ENCODE data around the gene ADAM10. TPM values are rescaled to one million over a fixed set of nuclear protein-coding genes. Genes with fewer than 3 reads are reported as not detected.

The ADAM10 gene
- polyA plus RNA-seq, 3 donors: 66.0 to 269 (median 149) TPM

DNA sequence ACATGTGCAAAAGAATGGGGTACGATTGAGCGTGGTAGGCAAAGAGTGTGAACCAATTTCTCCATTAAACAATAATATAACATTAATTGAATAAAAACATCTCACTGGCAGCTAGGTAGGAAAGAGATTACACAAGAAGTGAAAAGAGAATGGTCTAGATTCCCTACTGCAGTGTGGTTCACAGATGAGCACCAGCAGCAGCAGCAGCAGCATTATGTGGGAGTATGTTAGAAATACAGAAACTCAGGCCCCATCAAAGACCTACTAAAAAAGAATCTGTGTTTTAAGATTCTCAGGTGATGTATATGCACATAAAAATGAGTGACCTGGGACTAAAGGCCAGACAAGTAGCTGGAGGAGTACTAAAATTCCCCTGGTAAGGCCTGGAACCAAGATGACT, 118.2 kb downstream of the ADAM10 start:
- no peak overlapping the region for H2AFZ ChIP-seq (ENCODE audit: insufficient read depth, low read depth, low read length, poor library complexity, severe bottlenecking)
- H3K27ac ChIP-seq (ENCODE audit: low read depth in 1 of 2, low read length in 2 of 2): no peak overlapping the region
- TF ChIP-seq, protein P1, sequence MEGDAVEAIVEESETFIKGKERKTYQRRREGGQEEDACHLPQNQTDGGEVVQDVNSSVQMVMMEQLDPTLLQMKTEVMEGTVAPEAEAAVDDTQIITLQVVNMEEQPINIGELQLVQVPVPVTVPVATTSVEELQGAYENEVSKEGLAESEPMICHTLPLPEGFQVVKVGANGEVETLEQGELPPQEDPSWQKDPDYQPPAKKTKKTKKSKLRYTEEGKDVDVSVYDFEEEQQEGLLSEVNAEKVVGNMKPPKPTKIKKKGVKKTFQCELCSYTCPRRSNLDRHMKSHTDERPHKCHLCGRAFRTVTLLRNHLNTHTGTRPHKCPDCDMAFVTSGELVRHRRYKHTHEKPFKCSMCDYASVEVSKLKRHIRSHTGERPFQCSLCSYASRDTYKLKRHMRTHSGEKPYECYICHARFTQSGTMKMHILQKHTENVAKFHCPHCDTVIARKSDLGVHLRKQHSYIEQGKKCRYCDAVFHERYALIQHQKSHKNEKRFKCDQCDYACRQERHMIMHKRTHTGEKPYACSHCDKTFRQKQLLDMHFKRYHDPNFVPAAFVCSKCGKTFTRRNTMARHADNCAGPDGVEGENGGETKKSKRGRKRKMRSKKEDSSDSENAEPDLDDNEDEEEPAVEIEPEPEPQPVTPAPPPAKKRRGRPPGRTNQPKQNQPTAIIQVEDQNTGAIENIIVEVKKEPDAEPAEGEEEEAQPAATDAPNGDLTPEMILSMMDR (IDR thresholded peaks at IDR 0.05): no peak
- peaks cover 8 to 18% of the 10 kb centered on the region in 2 donors for H3K4me1 ChIP-seq (ENCODE audit: control insufficient read depth in 1 of 2, insufficient read depth in 2 of 2, low read length in 2 of 2)
- peaks cover 10% of the 10 kb centered on the region for H3K79me2 ChIP-seq (ENCODE audit: insufficient read depth, low read length)
- peaks cover 0 to 2% (median 0%) of the 10 kb centered on the region in 3 donors for H3K27me3 Mint-ChIP-seq (ENCODE audit: low read depth in 3 of 3)
- H3K4me3 Mint-ChIP-seq: no peak overlapping the region
- peak overlapping the region in 1 of 7 donors; percentile 67 for H3K27ac Mint-ChIP-seq
- intact Hi-C loops (cut with micrococcal nuclease): no loop called here
- H3K4me1 Mint-ChIP-seq: peaks cover 20% of the 10 kb centered on the region
- no peaks in the 10 kb centered on the region for H3K9me3 Mint-ChIP-seq
- H3K4me3 ChIP-seq (replicated peaks in 1 of 3; ENCODE audit: low read depth in 2 of 3, low read length in 3 of 3): no peak overlapping the region
- H3K9ac ChIP-seq (ENCODE audit: insufficient read depth, low read length, poor library complexity, severe bottlenecking): no peak overlapping the region
- no peaks in the 10 kb centered on the region for H3K27me3 ChIP-seq (ENCODE audit: control insufficient read depth in 2 of 2, insufficient read depth in 2 of 2, low read length in 2 of 2)
- no peaks in the 10 kb centered on the region for H3K9me3 ChIP-seq (replicated peaks in 1 of 2; ENCODE audit: control insufficient read depth in 1 of 2, insufficient read depth in 1 of 2, low read length in 2 of 2)
- no peak for DNase-seq
- H3K36me3 ChIP-seq (replicated peaks in 1 of 2; ENCODE audit: control insufficient read depth in 1 of 2, insufficient read depth in 2 of 2, low read length in 2 of 2): peaks cover 42 to 65% of the 10 kb centered on the region in 2 donors
- peaks cover 9% of the 10 kb centered on the region for H4K20me1 ChIP-seq (ENCODE audit: insufficient read depth, low read length)
- peaks cover 52 to 63% of the 10 kb centered on the region in 2 donors for H3K36me3 Mint-ChIP-seq
- H3K4me2 ChIP-seq (replicated peaks; ENCODE audit: extremely low read depth, low read length, poor library complexity, severe bottlenecking): no peak overlapping the region
- WGBS (ENCODE audit: insufficient coverage): no CpG with 5 or more reads among the region's 2 CpGs

DNA sequence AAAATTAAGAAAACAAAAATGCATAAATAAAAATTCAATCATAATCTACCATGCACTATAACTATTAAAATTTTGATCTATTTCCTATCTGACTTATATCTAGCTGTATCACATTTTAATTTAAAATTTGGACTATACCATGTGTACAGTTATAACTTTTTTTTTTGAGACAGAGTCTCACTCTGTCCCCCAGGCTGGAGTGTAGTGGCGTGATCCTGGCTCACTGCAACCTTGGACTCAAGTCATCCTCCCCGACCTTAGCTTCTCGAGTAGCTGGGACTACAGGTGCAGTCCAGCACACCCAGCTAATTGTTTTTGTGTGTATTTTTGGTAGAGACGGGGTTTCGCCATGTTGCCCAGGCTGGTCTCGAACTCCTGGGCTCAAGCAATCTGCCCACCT, 119.9 kb downstream of the ADAM10 start:
- Mint-ChIP-seq H3K27me3 (ENCODE audit: low read depth in 3 of 3) (peaks cover 0 to 2% (median 0%) of the 10 kb centered on the region in 3 donors), H3K4me1 (peaks cover 20% of the 10 kb centered on the region), H3K4me3 (no peak overlapping the region), H3K27ac (peak overlapping the region in 4 of 7 donors; percentile 45 to 96 (median 66)), H3K36me3 (peaks cover 61 to 68% of the 10 kb centered on the region in 2 donors), H3K9me3 (no peaks in the 10 kb centered on the region)
- Histone ChIP-seq H3K36me3 (replicated peaks in 1 of 2; ENCODE audit: control insufficient read depth in 1 of 2, insufficient read depth in 2 of 2, low read length in 2 of 2) (peaks cover 49 to 78% of the 10 kb centered on the region in 2 donors), H4K20me1 (ENCODE audit: insufficient read depth, low read length) (peaks cover 9% of the 10 kb centered on the region), H3K79me2 (ENCODE audit: insufficient read depth, low read length) (peaks cover 10% of the 10 kb centered on the region), H3K4me2 (replicated peaks; ENCODE audit: extremely low read depth, low read length, poor library complexity, severe bottlenecking) (no peak overlapping the region), H2AFZ (ENCODE audit: insufficient read depth, low read depth, low read length, poor library complexity, severe bottlenecking) (no peak overlapping the region), H3K27me3 (ENCODE audit: control insufficient read depth in 2 of 2, insufficient read depth in 2 of 2, low read length in 2 of 2) (no peaks in the 10 kb centered on the region), H3K9ac (ENCODE audit: insufficient read depth, low read length, poor library complexity, severe bottlenecking) (no peak overlapping the region), H3K4me1 (ENCODE audit: control insufficient read depth in 1 of 2, insufficient read depth in 2 of 2, low read length in 2 of 2) (peaks cover 8 to 18% of the 10 kb centered on the region in 2 donors), H3K9me3 (replicated peaks in 1 of 2; ENCODE audit: control insufficient read depth in 1 of 2, insufficient read depth in 1 of 2, low read length in 2 of 2) (no peaks in the 10 kb centered on the region), H3K4me3 (replicated peaks in 1 of 3; ENCODE audit: low read depth in 2 of 3, low read length in 3 of 3) (no peak overlapping the region), H3K27ac (ENCODE audit: low read depth in 1 of 2, low read length in 2 of 2) (peak overlapping the region in 1 of 2 donors; percentile 80)
- WGBS (ENCODE audit: insufficient coverage): 100% methylated on average over 3 of the region's 6 CpGs
- DNase-seq: no peak
- intact Hi-C loops (cut with micrococcal nuclease): no loop called here
- TF ChIP-seq, protein P1 (IDR thresholded peaks at IDR 0.05): no peak
